Glutamatergic neuron (in vitro differentiated cells): Measurements from ENCODE around the gene TACC3. TPM values are rescaled to one million over a fixed set of nuclear protein-coding genes. Genes with fewer than 3 reads are reported as not detected.

Experiments
- DNase-seq: peaks from one replicate; pipeline ENCODE4 v3.0.0; 2022
- H3K27ac Mint-ChIP-seq: one replicate; pipeline ENCODE4 v1.8.0; 2020; ENCODE audit warnings: mild to moderate bottlenecking, mixed read lengths, inconsistent platforms; ENCODE audit not compliant: unreplicated experiment
- H3K27me3 Mint-ChIP-seq: one replicate; pipeline ENCODE4 v1.8.0; 2020; ENCODE audit warnings: mild to moderate bottlenecking, moderate library complexity, mixed read lengths, inconsistent platforms; ENCODE audit not compliant: unreplicated experiment
- H3K36me3 Mint-ChIP-seq: one replicate; pipeline ENCODE4 v1.8.0; 2020; ENCODE audit warnings: mild to moderate bottlenecking, mixed read lengths, inconsistent platforms; ENCODE audit not compliant: unreplicated experiment
- H3K4me1 Mint-ChIP-seq: one replicate; pipeline ENCODE4 v1.8.0; 2020; ENCODE audit warnings: mild to moderate bottlenecking, low read depth, mixed read lengths, inconsistent platforms; ENCODE audit not compliant: unreplicated experiment
- H3K4me3 Mint-ChIP-seq: one replicate; pipeline ENCODE4 v1.8.0; 2020; ENCODE audit warnings: mild to moderate bottlenecking, mixed read lengths, inconsistent platforms; ENCODE audit not compliant: unreplicated experiment
- H3K9me3 Mint-ChIP-seq: one replicate; pipeline ENCODE4 v1.8.0; 2020; ENCODE audit warnings: mild to moderate bottlenecking, moderate library complexity, mixed read lengths, inconsistent platforms; ENCODE audit not compliant: unreplicated experiment
- total RNA-seq: library from RNA; stranded (reverse); fragmentation: NEBNext Ultra II Directional; extraction: Animal tissue kit (Norgen Biotek cat#: 25700); gene quantifications from one replicate; pipeline ENCODE4 v1.2.1, GENCODE V29; 2021; ENCODE audit not compliant: unreplicated experiment
- TF ChIP-seq, protein P1 (sequence below): fragments of 200-600 bp; sonication (generic); IDR thresholded peaks from one replicate; pipeline ENCODE4 v1.5.0; 2021; ENCODE audit not compliant: partially characterized antibody, unreplicated experiment

The TACC3 gene
- total RNA-seq, 1 donor from 2014 or later, result 23.0 TPM

DNA sequence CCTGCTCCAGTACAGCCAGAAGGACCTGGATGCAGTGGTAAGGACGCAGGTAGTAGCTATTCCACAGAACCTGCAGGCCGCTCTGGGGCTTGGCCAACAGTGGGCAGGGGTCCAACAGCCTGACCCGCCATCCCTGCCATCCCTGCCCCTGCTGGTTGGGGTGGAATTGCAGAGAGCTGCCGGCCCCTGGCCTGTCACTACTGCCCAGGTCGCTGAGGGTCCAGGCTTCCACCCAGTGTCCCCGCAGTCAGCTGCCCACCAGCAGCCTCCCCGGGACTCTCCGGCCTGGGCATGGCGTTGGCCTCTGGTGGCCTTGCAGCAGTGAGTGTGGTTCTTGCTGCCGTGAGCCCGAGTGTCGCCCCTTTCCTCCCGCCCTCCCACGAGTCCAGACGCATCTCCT is 16.3 kb downstream of the TACC3 start:
- DNase-seq, result no peak
- Mint-ChIP-seq H3K4me1 (peaks cover 6% of the 10 kb centered on the region), H3K36me3 (peaks cover 7% of the 10 kb centered on the region), H3K9me3 (peaks cover 12% of the 10 kb centered on the region), H3K27ac (no peak overlapping the region), H3K4me3 (no peak overlapping the region), H3K27me3 (peaks cover 2% of the 10 kb centered on the region)
- TF ChIP-seq, protein P1, sequence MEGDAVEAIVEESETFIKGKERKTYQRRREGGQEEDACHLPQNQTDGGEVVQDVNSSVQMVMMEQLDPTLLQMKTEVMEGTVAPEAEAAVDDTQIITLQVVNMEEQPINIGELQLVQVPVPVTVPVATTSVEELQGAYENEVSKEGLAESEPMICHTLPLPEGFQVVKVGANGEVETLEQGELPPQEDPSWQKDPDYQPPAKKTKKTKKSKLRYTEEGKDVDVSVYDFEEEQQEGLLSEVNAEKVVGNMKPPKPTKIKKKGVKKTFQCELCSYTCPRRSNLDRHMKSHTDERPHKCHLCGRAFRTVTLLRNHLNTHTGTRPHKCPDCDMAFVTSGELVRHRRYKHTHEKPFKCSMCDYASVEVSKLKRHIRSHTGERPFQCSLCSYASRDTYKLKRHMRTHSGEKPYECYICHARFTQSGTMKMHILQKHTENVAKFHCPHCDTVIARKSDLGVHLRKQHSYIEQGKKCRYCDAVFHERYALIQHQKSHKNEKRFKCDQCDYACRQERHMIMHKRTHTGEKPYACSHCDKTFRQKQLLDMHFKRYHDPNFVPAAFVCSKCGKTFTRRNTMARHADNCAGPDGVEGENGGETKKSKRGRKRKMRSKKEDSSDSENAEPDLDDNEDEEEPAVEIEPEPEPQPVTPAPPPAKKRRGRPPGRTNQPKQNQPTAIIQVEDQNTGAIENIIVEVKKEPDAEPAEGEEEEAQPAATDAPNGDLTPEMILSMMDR, result no peak

- H3K9me3 Mint-ChIP-seq, result peaks cover 14% of the 10 kb centered on the region
Observed at GRCh38 chr4:1738410-1738809, 17.1 kb downstream of the TACC3 start.

DNA sequence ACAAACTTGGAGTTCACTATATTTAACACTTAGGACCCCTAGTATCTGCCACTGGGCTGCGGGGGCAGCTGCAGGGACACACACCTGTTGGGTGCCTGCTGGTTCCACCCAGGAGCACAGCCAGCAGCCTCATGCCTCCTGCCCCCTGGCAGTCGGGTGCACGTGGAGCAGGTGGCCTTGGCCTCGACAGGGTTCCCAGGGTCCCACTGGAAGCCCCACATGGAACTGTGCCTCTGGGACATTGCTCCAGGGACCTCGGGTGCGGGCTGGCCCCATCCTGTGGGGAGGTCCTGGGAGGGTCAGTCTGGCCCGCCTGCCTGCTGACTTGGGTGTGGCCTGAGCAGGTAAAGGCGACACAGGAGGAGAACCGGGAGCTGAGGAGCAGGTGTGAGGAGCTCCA is 18.0 kb downstream of the TACC3 start:
- peaks cover 7% of the 10 kb centered on the region for H3K36me3 Mint-ChIP-seq
- TF ChIP-seq, protein P1, result no peak
- peaks cover 14% of the 10 kb centered on the region for H3K9me3 Mint-ChIP-seq
- H3K27me3 Mint-ChIP-seq, result peaks cover 5% of the 10 kb centered on the region
- H3K4me3 Mint-ChIP-seq, result no peak overlapping the region
- DNase-seq, result no peak
- no peak overlapping the region for H3K27ac Mint-ChIP-seq
- H3K4me1 Mint-ChIP-seq, result peaks cover 11% of the 10 kb centered on the region

More at GRCh38 chr4:1738410-1738809, 17.1 kb downstream of the TACC3 start:
- Mint-ChIP-seq H3K4me3 (no peak overlapping the region), H3K27ac (no peak overlapping the region), H3K36me3 (peaks cover 7% of the 10 kb centered on the region), H3K4me1 (peaks cover 7% of the 10 kb centered on the region), H3K27me3 (peaks cover 3% of the 10 kb centered on the region)
- TF ChIP-seq, protein P1, result no peak
- DNase-seq, result no peak

DNA sequence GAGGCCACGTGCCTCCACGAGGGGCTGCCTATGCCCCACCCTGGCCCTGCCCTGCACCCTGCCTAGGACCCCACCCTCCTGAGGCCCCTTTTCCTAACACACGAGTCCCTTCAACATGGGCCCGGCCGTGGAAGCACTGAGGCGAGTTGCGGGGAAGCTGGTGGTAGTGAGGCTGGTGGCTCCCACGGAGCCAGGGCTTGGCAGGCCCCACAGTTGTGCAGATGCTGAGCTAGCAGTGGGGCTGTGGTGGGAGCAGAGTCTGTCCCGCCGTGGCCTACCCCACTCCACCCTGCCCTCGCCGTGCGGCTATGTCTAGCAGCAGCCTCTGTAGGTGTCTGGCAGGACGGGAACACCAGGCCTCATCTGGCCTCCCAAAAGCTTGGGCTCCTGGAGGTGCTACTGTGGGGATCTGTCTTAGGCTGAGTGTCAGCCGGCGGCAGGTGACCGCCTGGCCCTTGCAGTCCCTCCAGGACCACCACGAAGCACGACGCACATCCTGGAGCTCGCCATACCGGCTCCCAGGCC is 18.8 kb downstream of the TACC3 start:
- Mint-ChIP-seq H3K4me3 (no peak overlapping the region), H3K27ac (no peak overlapping the region), H3K36me3 (peaks cover 7% of the 10 kb centered on the region), H3K4me1 (peaks cover 11% of the 10 kb centered on the region), H3K9me3 (peaks cover 14% of the 10 kb centered on the region), H3K27me3 (peaks cover 5% of the 10 kb centered on the region)
- TF ChIP-seq, protein P1, result no peak
- DNase-seq, result no peak

GRCh38 chr4:1741208-1741607 is 19.9 kb downstream of the TACC3 start:
- TF ChIP-seq, protein P1, result no peak
- Mint-ChIP-seq H3K36me3 (peaks cover 7% of the 10 kb centered on the region), H3K27ac (no peak overlapping the region), H3K4me1 (peaks cover 11% of the 10 kb centered on the region), H3K9me3 (peaks cover 12% of the 10 kb centered on the region), H3K27me3 (peaks cover 5% of the 10 kb centered on the region), H3K4me3 (no peak overlapping the region)
- DNase-seq, result no peak
